T-helper 2 cell (primary cell): ENCODE results near the gene SPTBN1.
A peak's percentile ranks its signal among the peaks of the same experiment; 100 is the strongest.

ENCODE experiments used
- DNase-seq, 5 experiments: peaks; one replicate each; pipeline versions ENCODE4 v3.0.0 to v3.0.0-alpha.2; 2012 to 2022

Gene SPTBN1

GRCh38 chr2:54660752-54661151 is 204.6 kb downstream of the SPTBN1 start:
- no peak for DNase-seq

GRCh38 chr2:54663424-54664030 is 207.4 kb downstream of the SPTBN1 start:
- no peak for DNase-seq

GRCh38 chr2:54664238-54664786 is 208.2 kb downstream of the SPTBN1 start:
- no peak for DNase-seq

GRCh38 chr2:54665436-54665856 is 209.3 kb downstream of the SPTBN1 start:
- peak in 2 of 5 experiments; percentile 3 to 81 for DNase-seq

- no peak for DNase-seq
These were observed 210.1 kb downstream of the SPTBN1 start for GRCh38 chr2:54666131-54666633.

- DNase-seq = no peak
These were observed 210.6 kb downstream of the SPTBN1 start for GRCh38 chr2:54666634-54667265.

- DNase-seq = no peak
These were observed 211.1 kb downstream of the SPTBN1 start for GRCh38 chr2:54667266-54667639.

GRCh38 chr2:54667726-54668650 is 211.9 kb downstream of the SPTBN1 start:
- no peak for DNase-seq

- DNase-seq = no peak
These were observed 212.6 kb downstream of the SPTBN1 start for GRCh38 chr2:54668711-54669110.

GRCh38 chr2:54669677-54670484 is 213.8 kb downstream of the SPTBN1 start:
- DNase-seq = no peak

GRCh38 chr2:54670485-54671009 is 214.4 kb downstream of the SPTBN1 start:
- no peak for DNase-seq

GRCh38 chr2:54671010-54671409 is 214.9 kb downstream of the SPTBN1 start:
- DNase-seq = no peak

GRCh38 chr2:54671875-54672589 is 215.9 kb downstream of the SPTBN1 start:
- no peak for DNase-seq

GRCh38 chr2:54672590-54673456 is 216.7 kb downstream of the SPTBN1 start:
- DNase-seq = no peak

- peak in 1 of 5 experiments; percentile 81 for DNase-seq
These were observed 217.4 kb downstream of the SPTBN1 start for GRCh38 chr2:54673501-54673998.

GRCh38 chr2:54675281-54675680 is 219.2 kb downstream of the SPTBN1 start:
- no peak for DNase-seq

- no peak for DNase-seq
These were observed 219.6 kb downstream of the SPTBN1 start for GRCh38 chr2:54675738-54676137.

GRCh38 chr2:54676656-54677055 is 220.5 kb downstream of the SPTBN1 start:
- DNase-seq = no peak

GRCh38 chr2:54677476-54678265 is 221.5 kb downstream of the SPTBN1 start:
- no peak for DNase-seq
